Hepatic stellate cell (primary cell): ENCODE data around the gene AP3M1.

Experiments used
- DNase-seq: peaks from one replicate; pipeline ENCODE4 v3.0.0; 2011; ENCODE audit warnings: low spot score

The AP3M1 gene

DNA sequence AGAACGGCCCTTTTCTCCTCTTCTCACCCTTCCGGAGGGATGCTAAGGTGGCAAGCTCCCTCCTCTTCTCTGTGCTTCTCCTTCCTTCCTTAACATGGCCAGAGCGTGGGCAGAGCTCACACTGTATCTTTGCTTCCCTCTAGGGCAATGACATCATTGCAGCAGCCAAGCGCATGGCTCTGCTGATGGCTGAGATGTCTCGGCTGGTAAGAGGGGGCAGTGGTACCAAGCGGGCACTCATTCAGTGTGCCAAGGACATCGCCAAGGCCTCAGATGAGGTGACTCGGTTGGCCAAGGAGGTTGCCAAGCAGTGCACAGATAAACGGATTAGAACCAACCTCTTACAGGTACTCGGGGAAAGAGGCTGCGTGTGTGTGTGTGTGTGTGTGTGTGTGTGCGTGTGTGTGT is 36.6 kb downstream of the AP3M1 start:
- DNase-seq = no peak

- DNase-seq = no peak
These were observed 37.1 kb downstream of the AP3M1 start for GRCh38 chr10:74113546-74113945.

DNA sequence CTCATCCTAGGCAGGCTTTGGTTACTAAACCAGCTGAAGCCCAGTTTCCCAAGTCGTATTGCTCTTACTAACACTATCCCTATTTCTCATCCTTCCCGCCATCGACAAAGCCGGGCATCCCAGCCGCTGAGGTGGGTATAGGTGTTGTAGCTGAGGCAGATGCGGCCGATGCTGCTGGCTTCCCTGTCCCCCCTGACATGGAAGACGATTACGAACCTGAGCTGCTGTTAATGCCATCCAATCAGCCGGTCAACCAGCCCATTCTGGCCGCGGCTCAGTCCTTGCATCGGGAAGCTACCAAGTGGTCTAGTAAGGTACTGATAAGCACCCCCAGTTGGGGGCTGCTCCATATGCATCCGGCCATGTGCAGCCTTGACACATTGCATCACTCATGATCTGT is 38.8 kb downstream of the AP3M1 start:
- DNase-seq = no peak

DNA sequence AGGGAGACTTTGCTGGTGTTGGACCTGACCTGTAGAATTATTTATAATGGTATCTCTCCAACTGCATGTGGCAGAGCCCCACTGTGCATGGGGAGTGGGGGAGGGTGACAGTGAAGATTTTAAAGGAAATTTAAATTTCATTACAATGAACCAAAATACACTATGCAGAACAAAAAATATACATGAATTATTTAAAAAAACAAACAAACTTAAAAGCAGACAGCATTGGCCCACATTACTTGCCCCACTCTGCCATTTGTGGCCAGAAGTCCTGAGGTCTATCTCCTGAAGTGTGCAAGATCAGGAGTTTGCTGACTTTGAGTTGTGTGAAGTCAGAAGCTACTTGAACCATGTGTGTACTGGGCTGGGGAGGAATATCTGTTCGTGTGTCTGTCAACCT is 40.5 kb downstream of the AP3M1 start:
- DNase-seq = no peak

GRCh38 chr10:74109452-74109851 is 41.2 kb downstream of the AP3M1 start:
- DNase-seq = no peak

DNA sequence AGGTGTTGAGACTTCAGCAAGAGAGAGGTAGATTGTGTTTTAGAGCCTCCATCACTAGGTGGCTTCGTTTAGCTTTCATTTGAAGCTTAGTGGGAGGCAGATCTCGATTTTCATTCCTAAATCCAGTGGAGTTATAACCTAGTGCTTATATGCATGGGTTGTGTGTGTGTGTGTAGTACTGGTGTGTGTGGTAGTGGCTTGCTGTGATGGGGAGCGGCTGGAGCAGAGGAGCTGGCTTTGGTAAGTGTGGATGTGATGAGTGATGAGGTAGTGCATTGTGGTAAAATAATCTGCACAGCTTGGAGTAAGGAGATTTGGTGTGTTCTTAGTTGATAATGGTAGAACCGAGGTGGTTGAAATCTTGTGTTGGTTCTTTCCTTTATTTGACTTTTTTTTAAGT is 43.2 kb downstream of the AP3M1 start:
- no peak for DNase-seq

DNA sequence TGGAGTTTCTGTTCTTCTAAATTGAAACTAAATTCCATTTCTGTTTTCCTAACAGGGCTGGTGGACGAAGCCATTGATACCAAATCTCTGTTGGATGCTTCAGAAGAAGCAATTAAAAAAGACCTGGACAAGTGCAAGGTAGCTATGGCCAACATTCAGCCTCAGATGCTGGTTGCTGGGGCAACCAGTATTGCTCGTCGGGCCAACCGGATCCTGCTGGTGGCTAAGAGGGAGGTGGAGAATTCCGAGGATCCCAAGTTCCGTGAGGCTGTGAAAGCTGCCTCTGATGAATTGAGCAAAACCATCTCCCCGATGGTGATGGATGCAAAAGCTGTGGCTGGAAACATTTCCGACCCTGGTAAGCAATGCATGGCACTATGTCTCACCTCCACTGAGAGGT is 45.6 kb downstream of the AP3M1 start:
- no peak for DNase-seq

- DNase-seq = no peak
These were observed 46.1 kb downstream of the AP3M1 start for GRCh38 chr10:74104480-74104879.

- DNase-seq = peak; percentile 26
These were observed 46.9 kb downstream of the AP3M1 start for GRCh38 chr10:74103560-74104258.

DNA sequence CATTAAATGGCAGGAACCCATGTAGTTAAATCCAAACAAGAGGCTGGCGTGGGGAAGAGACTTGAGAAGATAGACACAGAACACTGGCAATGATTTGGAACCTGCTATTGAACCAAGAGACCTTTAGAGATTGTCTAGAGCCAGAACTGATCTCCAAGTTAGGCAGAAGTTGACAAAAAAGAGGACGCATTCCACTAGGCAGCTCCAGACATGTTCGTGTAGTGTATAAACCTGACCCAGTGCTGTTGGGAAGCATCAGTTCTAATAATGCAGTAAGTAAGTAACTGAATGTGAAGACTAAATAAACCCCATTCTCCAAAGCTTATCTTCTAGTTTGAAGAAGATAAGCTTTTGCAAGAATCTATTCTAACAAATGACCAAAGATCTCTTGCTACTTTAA is 50.8 kb downstream of the AP3M1 start:
- DNase-seq = no peak

DNA sequence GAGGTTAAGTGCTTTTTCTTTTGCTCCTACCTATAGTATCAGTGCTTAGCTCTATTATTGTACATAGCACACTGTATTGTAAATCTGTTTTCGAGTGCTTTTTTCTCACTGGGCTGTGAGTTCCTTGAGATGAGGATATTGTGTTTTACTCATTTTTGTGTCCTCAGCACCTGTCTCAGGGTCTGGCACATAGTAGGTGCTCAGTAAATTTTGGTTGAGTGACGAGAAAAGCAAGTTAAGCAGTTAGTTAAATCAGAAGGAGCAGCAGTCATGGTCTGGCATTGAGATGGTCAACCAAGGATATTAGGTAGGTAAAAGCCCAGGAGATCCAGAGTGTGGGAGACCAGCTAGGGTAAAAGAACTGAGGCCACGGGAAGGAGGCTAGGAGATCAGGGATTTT is 51.2 kb downstream of the AP3M1 start:
- no peak for DNase-seq

DNA sequence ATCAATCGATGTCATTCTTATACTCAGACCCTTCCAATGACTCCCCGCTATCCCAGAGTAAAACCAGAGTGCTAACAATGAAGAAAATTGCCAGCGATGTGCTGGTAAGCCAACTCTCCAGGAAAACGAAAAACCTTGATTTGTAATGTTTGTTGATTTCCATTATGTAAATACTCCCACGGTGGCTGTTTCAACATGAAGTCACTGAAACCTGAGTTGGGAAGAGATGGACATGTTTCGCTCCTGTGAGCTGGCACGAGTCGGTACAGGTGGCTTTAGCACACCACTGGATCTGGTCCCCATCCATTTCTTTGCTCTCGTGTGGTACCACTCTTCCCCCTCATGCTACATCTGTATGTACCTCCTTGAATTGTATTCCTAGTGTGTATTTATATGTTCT is 52.9 kb downstream of the AP3M1 start:
- DNase-seq = no peak

GRCh38 chr10:74096777-74097176 is 53.9 kb downstream of the AP3M1 start:
- DNase-seq = no peak

- DNase-seq = no peak
These were observed 56.4 kb downstream of the AP3M1 start for GRCh38 chr10:74094231-74094630.

- no peak for DNase-seq
These were observed 57.0 kb downstream of the AP3M1 start for GRCh38 chr10:74093530-74094164.

- DNase-seq = no peak
These were observed 58.3 kb downstream of the AP3M1 start for GRCh38 chr10:74092372-74092771.

DNA sequence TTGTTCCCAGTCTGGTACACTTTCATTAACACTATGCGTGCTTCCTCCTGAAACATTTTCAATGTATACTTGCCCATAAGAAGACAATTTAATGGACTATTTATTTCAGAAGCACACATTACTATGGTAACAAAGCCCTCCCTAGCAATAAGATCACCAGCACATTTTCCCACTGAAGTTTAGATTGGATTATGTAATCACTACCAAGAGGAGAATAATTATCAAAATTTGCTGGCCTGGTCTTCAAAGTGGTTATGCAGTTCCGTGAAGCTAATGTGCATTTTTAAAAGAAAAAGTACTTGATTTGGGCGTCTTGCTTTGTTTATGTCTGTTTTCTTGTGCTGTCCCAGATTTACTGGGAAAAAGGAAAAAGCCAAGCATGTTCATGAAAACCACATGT is 61.9 kb downstream of the AP3M1 start:
- DNase-seq = no peak

DNA sequence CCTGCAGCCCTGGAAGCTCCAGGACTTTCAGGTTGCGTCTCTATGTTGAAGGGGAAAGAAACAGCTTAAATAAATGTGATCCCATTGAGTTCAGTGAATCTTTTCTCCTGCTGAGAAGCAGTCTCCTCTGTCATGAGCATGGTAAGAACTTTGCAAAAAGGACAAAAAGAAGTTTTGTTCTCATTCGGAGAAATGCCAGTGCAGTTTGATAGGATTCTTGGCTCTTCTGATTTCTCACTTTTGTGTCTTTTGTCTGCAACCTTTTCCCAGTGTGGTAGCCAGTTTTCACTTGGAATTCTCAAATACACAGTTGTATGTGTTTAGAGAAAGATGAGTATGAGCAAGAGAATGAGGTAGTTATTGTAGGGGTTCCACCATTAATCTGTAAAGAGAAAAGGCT is 64.3 kb downstream of the AP3M1 start:
- no peak for DNase-seq

DNA sequence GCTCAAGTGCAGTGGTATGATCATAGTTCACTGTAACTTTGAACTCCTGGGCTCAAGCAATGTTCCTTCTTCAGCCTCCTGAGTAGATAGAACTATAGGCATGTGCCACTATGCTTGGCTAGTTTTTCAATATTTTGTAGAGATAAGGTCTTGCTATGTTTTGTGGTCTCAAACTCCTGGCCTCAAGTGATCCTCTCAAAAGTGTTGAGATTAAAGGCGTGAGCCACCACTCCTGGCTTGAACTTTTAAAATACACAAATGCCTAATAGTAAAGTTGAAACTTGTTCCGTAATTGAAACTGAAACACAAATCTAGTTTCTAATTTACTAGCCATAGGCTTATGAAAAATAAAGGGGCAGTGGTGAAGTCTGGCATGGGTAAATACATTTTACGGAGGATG is 65.7 kb downstream of the AP3M1 start:
- DNase-seq = no peak

GRCh38 chr10:74083304-74083703 is 67.3 kb downstream of the AP3M1 start:
- DNase-seq = no peak

GRCh38 chr10:74081941-74082718 is 68.5 kb downstream of the AP3M1 start:
- no peak for DNase-seq

- DNase-seq = peak; percentile 47
These were observed 69.3 kb downstream of the AP3M1 start for GRCh38 chr10:74081192-74081803.
